Colonic mucosa (tissue), 4 donors: ENCODE measurements around the gene DNAH6. TPM values are rescaled to one million over a fixed set of nuclear protein-coding genes. Genes with fewer than 3 reads are reported as not detected.

Source experiments
- DNase-seq: peaks from one replicate; pipeline ENCODE4 v3.0.0-alpha.2; 2020
- H3K27ac ChIP-seq: fragments of 200-600 bp; one replicate; pipeline ENCODE4 v1.8.0; 2021
- H3K27me3 ChIP-seq: fragments of 200-600 bp; one replicate; pipeline ENCODE4 v1.8.0; 2021
- H3K36me3 ChIP-seq: fragments of 200-600 bp; one replicate; pipeline ENCODE4 v1.8.0; 2021
- H3K4me1 ChIP-seq: fragments of 200-600 bp; one replicate; pipeline ENCODE4 v1.8.0; 2021; ENCODE audit warnings: mild to moderate bottlenecking
- H3K4me3 ChIP-seq: fragments of 200-600 bp; one replicate; pipeline ENCODE4 v1.8.0; 2021
- H3K9ac ChIP-seq, 2 donors: one replicate each; pipeline ENCODE4 v1.7.0; 2013; ENCODE audit warnings: control low read depth in 2 of 2, low read depth in 2 of 2, low read length in 2 of 2
- H3K9me3 ChIP-seq: fragments of 200-600 bp; one replicate; pipeline ENCODE4 v1.8.0; 2021
- intact Hi-C: fragments of 100-400 bp; cut with DNase I; formaldehyde crosslinking; loops from one replicate; pipeline ENCODE4 v1.14.1; 2022
- total RNA-seq, 2 donors: library from RNA; stranded (reverse); fragmentation: NEBNext Ultra II Directional in 1 of 2; extraction: Animal tissue kit (Norgen Biotek cat#: 25700) in 1 of 2; gene quantifications; one replicate each; pipeline ENCODE4 v1.2.1, GENCODE V29; 2021
- TF ChIP-seq, protein P1 (sequence below): fragments of 200-600 bp; IDR thresholded peaks from one replicate; pipeline ENCODE4 v1.8.0; 2022; ENCODE audit warnings: antibody characterized with exemption, mild to moderate bottlenecking
- donor health status: healthy.
- donor health status: DM: no; HTN: no; CAD: no.
- donor health status: DM: no; HTN: no; CAD: no.

DNAH6 gene
- total RNA-seq, 2 donors from 2014 or later: 1.2 to 1.8 TPM

DNA sequence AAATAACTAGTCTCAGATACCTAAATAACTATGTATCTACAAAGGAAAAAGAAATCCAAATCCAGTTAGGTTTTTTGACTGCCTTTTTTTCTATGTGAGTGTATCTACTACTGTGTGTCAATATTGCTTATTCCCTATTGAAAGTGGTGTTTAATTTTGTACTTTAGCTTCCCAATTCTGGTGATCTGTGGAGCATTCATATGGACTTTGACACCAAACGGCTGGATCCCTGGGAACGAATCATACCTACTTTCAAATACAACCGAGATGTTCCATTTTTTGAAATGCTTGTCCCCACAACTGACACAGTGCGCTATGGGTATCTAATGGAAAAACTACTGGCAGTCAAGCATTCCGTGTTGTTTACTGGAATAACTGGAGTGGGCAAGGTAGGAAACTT is 152.8 kb downstream of the DNAH6 start:
- Histone ChIP-seq H3K9ac (no peak overlapping the region), H3K27ac (no peak overlapping the region), H3K9me3 (no peaks in the 10 kb centered on the region), H3K4me1 (no peaks in the 10 kb centered on the region), H3K36me3 (no peaks in the 10 kb centered on the region), H3K27me3 (no peaks in the 10 kb centered on the region), H3K4me3 (no peak overlapping the region)
- TF ChIP-seq, protein P1, sequence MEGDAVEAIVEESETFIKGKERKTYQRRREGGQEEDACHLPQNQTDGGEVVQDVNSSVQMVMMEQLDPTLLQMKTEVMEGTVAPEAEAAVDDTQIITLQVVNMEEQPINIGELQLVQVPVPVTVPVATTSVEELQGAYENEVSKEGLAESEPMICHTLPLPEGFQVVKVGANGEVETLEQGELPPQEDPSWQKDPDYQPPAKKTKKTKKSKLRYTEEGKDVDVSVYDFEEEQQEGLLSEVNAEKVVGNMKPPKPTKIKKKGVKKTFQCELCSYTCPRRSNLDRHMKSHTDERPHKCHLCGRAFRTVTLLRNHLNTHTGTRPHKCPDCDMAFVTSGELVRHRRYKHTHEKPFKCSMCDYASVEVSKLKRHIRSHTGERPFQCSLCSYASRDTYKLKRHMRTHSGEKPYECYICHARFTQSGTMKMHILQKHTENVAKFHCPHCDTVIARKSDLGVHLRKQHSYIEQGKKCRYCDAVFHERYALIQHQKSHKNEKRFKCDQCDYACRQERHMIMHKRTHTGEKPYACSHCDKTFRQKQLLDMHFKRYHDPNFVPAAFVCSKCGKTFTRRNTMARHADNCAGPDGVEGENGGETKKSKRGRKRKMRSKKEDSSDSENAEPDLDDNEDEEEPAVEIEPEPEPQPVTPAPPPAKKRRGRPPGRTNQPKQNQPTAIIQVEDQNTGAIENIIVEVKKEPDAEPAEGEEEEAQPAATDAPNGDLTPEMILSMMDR: no peak
- no peak for DNase-seq
- intact Hi-C loops: no loop called here

DNA sequence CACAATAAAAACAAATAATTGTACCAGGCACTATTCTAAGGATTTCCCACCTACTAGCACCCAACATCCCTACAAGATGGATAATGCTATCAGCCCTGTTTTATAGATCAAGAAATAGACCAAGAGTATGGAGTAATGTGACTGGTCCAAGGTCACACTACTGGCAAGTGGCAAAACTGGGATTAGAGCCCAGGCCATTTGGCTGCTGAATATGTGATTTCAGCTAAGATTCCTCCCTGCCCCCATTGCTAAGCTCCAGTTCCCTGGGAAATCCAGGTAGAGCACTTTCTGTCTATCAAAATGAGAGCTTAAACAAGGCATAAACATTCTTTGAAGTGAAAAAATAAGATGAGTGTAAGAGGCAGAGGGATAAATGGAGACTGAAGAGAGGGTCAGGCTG is 157.8 kb downstream of the DNAH6 start:
- H3K9me3 ChIP-seq: no peaks in the 10 kb centered on the region
- no peak for DNase-seq
- no peak overlapping the region for H3K9ac ChIP-seq
- no peaks in the 10 kb centered on the region for H3K36me3 ChIP-seq
- no peaks in the 10 kb centered on the region for H3K27me3 ChIP-seq
- intact Hi-C loops: no loop called here
- no peaks in the 10 kb centered on the region for H3K4me1 ChIP-seq
- H3K4me3 ChIP-seq: no peak overlapping the region
- TF ChIP-seq, protein P1: no peak
- no peak overlapping the region for H3K27ac ChIP-seq

DNA sequence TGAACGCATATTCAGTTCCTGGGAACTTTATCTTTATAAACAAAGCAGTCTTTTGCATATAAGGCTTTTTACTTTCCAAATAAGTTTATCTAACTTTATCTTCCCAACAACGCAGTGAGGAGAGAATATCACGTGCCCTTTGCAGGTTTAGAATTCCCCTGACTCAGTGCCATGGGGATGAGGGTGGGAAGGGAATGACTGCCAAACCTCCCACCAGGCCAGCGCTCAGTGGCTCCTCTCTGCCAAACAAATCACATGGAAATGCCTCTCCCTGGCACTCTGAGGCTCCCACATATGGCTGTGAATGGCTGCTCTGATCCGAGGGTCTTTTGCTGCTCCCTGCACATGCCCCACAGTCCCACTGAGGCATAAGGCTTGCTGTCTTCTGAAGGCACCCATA is 158.3 kb downstream of the DNAH6 start:
- no peaks in the 10 kb centered on the region for H3K27me3 ChIP-seq
- no peaks in the 10 kb centered on the region for H3K4me1 ChIP-seq
- no peak for DNase-seq
- intact Hi-C loops: no loop called here
- H3K9ac ChIP-seq: no peak overlapping the region
- H3K4me3 ChIP-seq: no peak overlapping the region
- TF ChIP-seq, protein P1: no peak
- H3K36me3 ChIP-seq: no peaks in the 10 kb centered on the region
- H3K9me3 ChIP-seq: no peaks in the 10 kb centered on the region
- H3K27ac ChIP-seq: no peak overlapping the region

DNA sequence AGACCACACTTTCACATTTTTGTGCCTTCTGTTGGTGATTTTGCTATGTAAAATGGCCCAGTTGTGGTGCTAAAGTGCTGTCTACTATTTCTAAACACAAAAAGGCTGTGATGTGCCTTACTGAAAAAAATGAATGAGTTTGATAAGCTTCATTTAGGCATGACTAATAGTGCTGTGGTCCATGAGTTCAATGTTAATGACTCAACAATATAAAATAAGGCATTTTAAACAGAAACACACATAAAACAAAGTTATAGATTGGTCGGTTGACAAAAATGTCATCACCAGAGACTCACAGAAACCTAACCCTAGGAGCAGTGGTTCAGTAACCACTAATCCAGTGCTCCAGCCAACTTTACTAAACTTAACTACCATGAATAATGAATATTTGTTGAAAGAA is 160.0 kb downstream of the DNAH6 start:
- Histone ChIP-seq H3K27ac (no peak overlapping the region), H3K27me3 (no peaks in the 10 kb centered on the region), H3K9me3 (no peaks in the 10 kb centered on the region), H3K36me3 (no peaks in the 10 kb centered on the region), H3K4me3 (no peak overlapping the region), H3K4me1 (no peaks in the 10 kb centered on the region), H3K9ac (no peak overlapping the region)
- TF ChIP-seq, protein P1: no peak
- intact Hi-C loops: no loop called here
- DNase-seq: no peak

DNA sequence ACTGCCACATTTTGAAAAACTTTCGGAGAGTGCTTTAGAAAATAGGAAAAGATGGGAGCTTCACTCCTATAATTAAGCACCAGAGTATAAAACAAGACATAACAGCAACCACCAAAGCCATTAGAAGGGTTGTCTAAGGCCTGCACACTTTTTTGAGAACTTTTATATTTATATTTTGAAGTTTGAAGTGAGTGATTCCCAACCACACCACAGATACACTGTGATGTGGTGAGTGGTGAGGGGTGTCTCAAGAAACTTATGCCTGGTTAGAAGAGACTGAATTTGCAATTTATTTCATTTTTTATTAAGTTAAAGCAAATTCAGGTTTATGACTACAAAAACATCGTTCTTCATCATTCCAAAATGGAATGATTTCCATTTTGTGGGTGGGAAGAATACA is 161.9 kb downstream of the DNAH6 start:
- H3K9me3 ChIP-seq: no peaks in the 10 kb centered on the region
- DNase-seq: no peak
- H3K4me3 ChIP-seq: no peak overlapping the region
- H3K4me1 ChIP-seq: no peaks in the 10 kb centered on the region
- H3K9ac ChIP-seq: no peak overlapping the region
- intact Hi-C loops: no loop called here
- TF ChIP-seq, protein P1: no peak
- H3K36me3 ChIP-seq: no peaks in the 10 kb centered on the region
- no peaks in the 10 kb centered on the region for H3K27me3 ChIP-seq
- no peak overlapping the region for H3K27ac ChIP-seq
